ENCODE results near the gene TMEM140. TPM values are rescaled to one million over a fixed set of nuclear protein-coding genes. Genes with fewer than 3 reads are reported as not detected.

TMEM140 gene
- total and polyA plus RNA-seq, 2 donors: 4.3 to 13.6 TPM

GRCh38 chr7:135204876-135205275 lies 57.0 kb downstream of the TMEM140 start:
- Histone ChIP-seq H3K27me3 (ENCODE audit: control insufficient read depth in 2 of 2, insufficient read depth in 1 of 2, low read length in 1 of 2) (no peaks in the 10 kb centered on the region), H3K36me3 (ENCODE audit: control insufficient read depth in 2 of 2, insufficient read depth in 2 of 2, low read length in 1 of 2) (peaks cover 14 to 43% of the 10 kb centered on the region in 2 donors), H3K27ac (ENCODE audit: low read depth in 1 of 2, low read length in 1 of 2) (no peak overlapping the region), H3K4me3 (ENCODE audit: low read length in 2 of 2) (no peak overlapping the region), H3K9me3 (ENCODE audit: control insufficient read depth in 2 of 2, insufficient read depth in 1 of 2, low read length in 1 of 2) (no peaks in the 10 kb centered on the region), H3K4me1 (ENCODE audit: control insufficient read depth in 2 of 2, insufficient read depth in 2 of 2, low read length in 2 of 2) (peaks cover 4 to 7% of the 10 kb centered on the region in 2 donors)
- no peak for DNase-seq (ENCODE audit: low read depth in 6 of 9, low spot score in 9 of 9)
- 93% methylated on average over 5 of the region's 5 CpGs for WGBS

- peaks cover 13 to 41% of the 10 kb centered on the region in 2 donors for H3K36me3 ChIP-seq (ENCODE audit: control insufficient read depth in 2 of 2, insufficient read depth in 2 of 2, low read length in 1 of 2)
These were observed 58.0 kb downstream of the TMEM140 start for GRCh38 chr7:135205850-135206249.

GRCh38 chr7:135206941-135207391 lies 59.1 kb downstream of the TMEM140 start:
- Histone ChIP-seq H3K4me1 (ENCODE audit: control insufficient read depth in 2 of 2, insufficient read depth in 2 of 2, low read length in 2 of 2) (peaks cover 12% of the 10 kb centered on the region in 2 donors), H3K27me3 (ENCODE audit: control insufficient read depth in 2 of 2, insufficient read depth in 1 of 2, low read length in 1 of 2) (no peaks in the 10 kb centered on the region), H3K27ac (ENCODE audit: low read depth in 1 of 2, low read length in 1 of 2) (no peak overlapping the region), H3K36me3 (ENCODE audit: control insufficient read depth in 2 of 2, insufficient read depth in 2 of 2, low read length in 1 of 2) (peaks cover 7 to 32% of the 10 kb centered on the region in 2 donors), H3K4me3 (ENCODE audit: low read length in 2 of 2) (no peak overlapping the region), H3K9me3 (ENCODE audit: control insufficient read depth in 2 of 2, insufficient read depth in 1 of 2, low read length in 1 of 2) (no peaks in the 10 kb centered on the region)
- 75% methylated on average over 7 of the region's 7 CpGs for WGBS
- DNase-seq (ENCODE audit: low read depth in 6 of 9, low spot score in 9 of 9): no peak

More at GRCh38 chr7:135205850-135206249, 58.0 kb downstream of the TMEM140 start:
- Histone ChIP-seq H3K27ac (ENCODE audit: low read depth in 1 of 2, low read length in 1 of 2) (no peak overlapping the region), H3K4me1 (ENCODE audit: control insufficient read depth in 2 of 2, insufficient read depth in 2 of 2, low read length in 2 of 2) (peaks cover 11 to 12% of the 10 kb centered on the region in 2 donors), H3K9me3 (ENCODE audit: control insufficient read depth in 2 of 2, insufficient read depth in 1 of 2, low read length in 1 of 2) (no peaks in the 10 kb centered on the region), H3K27me3 (ENCODE audit: control insufficient read depth in 2 of 2, insufficient read depth in 1 of 2, low read length in 1 of 2) (no peaks in the 10 kb centered on the region), H3K4me3 (ENCODE audit: low read length in 2 of 2) (no peak overlapping the region)
- no peak for DNase-seq (ENCODE audit: low read depth in 6 of 9, low spot score in 9 of 9)
- 95% methylated on average over 8 of the region's 8 CpGs for WGBS

- H3K9me3 ChIP-seq (ENCODE audit: control insufficient read depth in 2 of 2, insufficient read depth in 1 of 2, low read length in 1 of 2): no peaks in the 10 kb centered on the region
- DNase-seq (ENCODE audit: low read depth in 6 of 9, low spot score in 9 of 9): no peak
- no peaks in the 10 kb centered on the region for H3K27me3 ChIP-seq (ENCODE audit: control insufficient read depth in 2 of 2, insufficient read depth in 1 of 2, low read length in 1 of 2)
- H3K4me3 ChIP-seq (ENCODE audit: low read length in 2 of 2): no peak overlapping the region
- H3K27ac ChIP-seq (ENCODE audit: low read depth in 1 of 2, low read length in 1 of 2): no peak overlapping the region
- peaks cover 7 to 32% of the 10 kb centered on the region in 2 donors for H3K36me3 ChIP-seq (ENCODE audit: control insufficient read depth in 2 of 2, insufficient read depth in 2 of 2, low read length in 1 of 2)
- H3K4me1 ChIP-seq (ENCODE audit: control insufficient read depth in 2 of 2, insufficient read depth in 2 of 2, low read length in 2 of 2): peaks cover 12 to 13% of the 10 kb centered on the region in 2 donors
- 94% methylated on average over 8 of the region's 8 CpGs for WGBS
These were observed 59.7 kb downstream of the TMEM140 start for GRCh38 chr7:135207406-135208101.

- Histone ChIP-seq H3K9me3 (ENCODE audit: control insufficient read depth in 2 of 2, insufficient read depth in 1 of 2, low read length in 1 of 2) (no peaks in the 10 kb centered on the region), H3K27ac (ENCODE audit: low read depth in 1 of 2, low read length in 1 of 2) (no peak overlapping the region), H3K36me3 (ENCODE audit: control insufficient read depth in 2 of 2, insufficient read depth in 2 of 2, low read length in 1 of 2) (peaks cover 7 to 26% of the 10 kb centered on the region in 2 donors), H3K4me1 (ENCODE audit: control insufficient read depth in 2 of 2, insufficient read depth in 2 of 2, low read length in 2 of 2) (peaks cover 12 to 13% of the 10 kb centered on the region in 2 donors), H3K27me3 (ENCODE audit: control insufficient read depth in 2 of 2, insufficient read depth in 1 of 2, low read length in 1 of 2) (no peaks in the 10 kb centered on the region), H3K4me3 (ENCODE audit: low read length in 2 of 2) (no peak overlapping the region)
- WGBS: 92% methylated on average over 6 of the region's 6 CpGs
- no peak for DNase-seq (ENCODE audit: low read depth in 6 of 9, low spot score in 9 of 9)
These were observed 60.4 kb downstream of the TMEM140 start for GRCh38 chr7:135208102-135208793.

- H3K36me3 ChIP-seq (ENCODE audit: control insufficient read depth in 2 of 2, insufficient read depth in 2 of 2, low read length in 1 of 2): peaks cover 4 to 18% of the 10 kb centered on the region in 2 donors
- 92% methylated on average over 7 of the region's 7 CpGs for WGBS
- H3K9me3 ChIP-seq (ENCODE audit: control insufficient read depth in 2 of 2, insufficient read depth in 1 of 2, low read length in 1 of 2): no peaks in the 10 kb centered on the region
- no peak overlapping the region for H3K27ac ChIP-seq (ENCODE audit: low read depth in 1 of 2, low read length in 1 of 2)
- H3K4me1 ChIP-seq (ENCODE audit: control insufficient read depth in 2 of 2, insufficient read depth in 2 of 2, low read length in 2 of 2): peaks cover 7 to 13% of the 10 kb centered on the region in 2 donors
- no peaks in the 10 kb centered on the region for H3K27me3 ChIP-seq (ENCODE audit: control insufficient read depth in 2 of 2, insufficient read depth in 1 of 2, low read length in 1 of 2)
- no peak for DNase-seq (ENCODE audit: low read depth in 6 of 9, low spot score in 9 of 9)
- no peak overlapping the region for H3K4me3 ChIP-seq (ENCODE audit: low read length in 2 of 2)
These were observed 61.5 kb downstream of the TMEM140 start for GRCh38 chr7:135209225-135209834.

- Histone ChIP-seq H3K27ac (ENCODE audit: low read depth in 1 of 2, low read length in 1 of 2) (peak overlapping the region; percentile 78 to 94), H3K4me3 (ENCODE audit: low read length in 2 of 2) (peak overlapping the region; percentile 71 to 90), H3K36me3 (ENCODE audit: control insufficient read depth in 2 of 2, insufficient read depth in 2 of 2, low read length in 1 of 2) (peaks cover 3 to 7% of the 10 kb centered on the region in 2 donors), H3K27me3 (ENCODE audit: control insufficient read depth in 2 of 2, insufficient read depth in 1 of 2, low read length in 1 of 2) (no peaks in the 10 kb centered on the region), H3K9me3 (ENCODE audit: control insufficient read depth in 2 of 2, insufficient read depth in 1 of 2, low read length in 1 of 2) (no peaks in the 10 kb centered on the region), H3K4me1 (ENCODE audit: control insufficient read depth in 2 of 2, insufficient read depth in 2 of 2, low read length in 2 of 2) (peaks cover 7 to 13% of the 10 kb centered on the region in 2 donors)
- DNase-seq (ENCODE audit: low read depth in 6 of 9, low spot score in 9 of 9): peak in 3 of 9 donors; percentile 24 to 70 (median 35)
- under 1% methylated on average over 13 of the region's 13 CpGs for WGBS
These were observed 63.0 kb downstream of the TMEM140 start for GRCh38 chr7:135210888-135211178.

- 1% methylated on average over 82 of the region's 82 CpGs for WGBS
- Histone ChIP-seq H3K4me3 (ENCODE audit: low read length in 2 of 2) (peak within 1 kb of the TSS; percentile 79 to 90), H3K9me3 (ENCODE audit: control insufficient read depth in 2 of 2, insufficient read depth in 1 of 2, low read length in 1 of 2) (no peaks in the 10 kb centered on the region), H3K4me1 (ENCODE audit: control insufficient read depth in 2 of 2, insufficient read depth in 2 of 2, low read length in 2 of 2) (peaks cover 7 to 13% of the 10 kb centered on the region in 2 donors), H3K27ac (ENCODE audit: low read depth in 1 of 2, low read length in 1 of 2) (peak within 1 kb of the TSS; percentile 78 to 94), H3K27me3 (ENCODE audit: control insufficient read depth in 2 of 2, insufficient read depth in 1 of 2, low read length in 1 of 2) (no peaks in the 10 kb centered on the region), H3K36me3 (ENCODE audit: control insufficient read depth in 2 of 2, insufficient read depth in 2 of 2, low read length in 1 of 2) (peaks cover 3 to 4% of the 10 kb centered on the region in 2 donors)
- DNase-seq (ENCODE audit: low read depth in 6 of 9, low spot score in 9 of 9): peak; percentile 65 to 96 (median 91)
These were observed 63.5 kb downstream of the TMEM140 start, which contains the start of gene WDR91 for GRCh38 chr7:135211179-135211945. Gene WDR91 (minus strand): TSS chr7:135211526. CDS start chr7:135211502, 24 bp downstream.

Measured in thymus (tissue), 11 donors.